Measurements from ENCODE around the gene TNFAIP8L1.

The TNFAIP8L1 gene

DNA sequence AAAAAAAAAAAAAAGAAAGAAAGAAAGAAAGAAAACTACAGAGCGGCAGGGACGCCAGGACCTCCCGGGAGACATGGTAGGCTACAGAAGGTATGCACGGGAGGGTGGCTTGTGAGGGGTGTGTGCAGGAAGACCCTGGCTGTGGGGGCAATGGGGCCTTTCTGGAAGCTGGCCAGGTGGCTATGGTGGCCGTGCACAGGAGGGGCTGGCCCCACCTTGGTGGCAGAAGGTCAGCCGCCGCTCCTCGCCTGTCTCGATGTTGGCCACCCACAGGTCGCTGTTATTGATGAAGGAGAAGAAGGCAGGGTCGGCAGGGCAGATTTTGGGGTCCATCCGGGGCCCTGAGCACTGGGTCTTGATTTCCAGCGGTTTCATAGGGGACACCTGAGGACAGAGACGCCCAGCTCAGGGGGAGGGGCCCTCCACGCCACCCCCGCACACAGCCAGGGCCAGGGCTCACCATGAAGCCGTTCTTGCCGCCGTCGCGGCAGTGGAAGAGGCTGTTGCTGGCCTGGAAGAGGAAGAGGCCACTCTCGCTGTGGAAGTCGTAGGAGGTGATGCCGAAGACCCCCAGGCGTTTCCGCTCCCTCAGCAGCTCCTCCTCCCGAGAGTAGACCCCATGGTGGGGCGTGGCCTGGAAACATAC is 64.5 kb downstream of the TNFAIP8L1 start:
- no peak for DNase-seq (ENCODE audit: low spot score)

GRCh38 chr19:4704317-4704673 is 65.0 kb downstream of the TNFAIP8L1 start:
- no peak for DNase-seq (ENCODE audit: low spot score)

All from GM03348 (cell line).